Ureter (tissue), 1 donor: ENCODE measurements around the gene OGDHL. TPM values are rescaled to one million over a fixed set of nuclear protein-coding genes. Genes with fewer than 3 reads are reported as not detected.
"Not testable (repeated sequence)": the region's sequence is repeated elsewhere in the genome, so short reads cannot be mapped to it uniquely, and the experiment has no call there.

Source experiments
- DNase-seq: peaks from one replicate; pipeline ENCODE4 v3.0.0-alpha.2; 2020; ENCODE audit warnings: low spot score
- total RNA-seq: library from RNA; stranded (reverse); gene quantifications from one replicate; pipeline ENCODE4 v1.2.4, GENCODE V29; 2023
- donor health status: DM: yes; HTN: yes; CAD: no.

The OGDHL gene
- total RNA-seq, 1 donor from 2014 or later = 6.0 TPM

GRCh38 chr10:49739426-49739825 is 22.7 kb downstream of the OGDHL start:
- DNase-seq = no peak

- DNase-seq = no peak
Measured at GRCh38 chr10:49738616-49739360, 23.3 kb downstream of the OGDHL start.

GRCh38 chr10:49737474-49738201 is 24.5 kb downstream of the OGDHL start:
- DNase-seq = no peak

- DNase-seq = no peak
Measured at GRCh38 chr10:49736564-49737113, 25.5 kb downstream of the OGDHL start.

- no peak for DNase-seq
Measured at GRCh38 chr10:49735848-49736563, 26.1 kb downstream of the OGDHL start.

- no peak for DNase-seq
Measured at GRCh38 chr10:49735161-49735560, 27.0 kb downstream of the OGDHL start.

- no peak for DNase-seq
Measured at GRCh38 chr10:49734676-49735075, 27.4 kb downstream of the OGDHL start.

GRCh38 chr10:49733866-49734265 is 28.3 kb downstream of the OGDHL start:
- no peak for DNase-seq

GRCh38 chr10:49726593-49726992 is 35.5 kb downstream of the OGDHL start:
- DNase-seq = no peak

- not testable (repeated sequence) for DNase-seq
Measured at GRCh38 chr10:49715157-49715556, 47.0 kb downstream of the OGDHL start.

- DNase-seq = no peak
Measured at GRCh38 chr10:49713266-49713665, 48.9 kb downstream of the OGDHL start.

- DNase-seq = no peak
Measured at GRCh38 chr10:49711481-49711880, 50.6 kb downstream of the OGDHL start.

- no peak for DNase-seq
Measured at GRCh38 chr10:49710966-49711365, 51.2 kb downstream of the OGDHL start.

- DNase-seq = no peak
Measured at GRCh38 chr10:49709934-49710333, 52.2 kb downstream of the OGDHL start.

- no peak for DNase-seq
Measured at GRCh38 chr10:49707585-49707984, 54.5 kb downstream of the OGDHL start.

GRCh38 chr10:49700997-49701396 is 61.1 kb downstream of the OGDHL start:
- DNase-seq = no peak

- DNase-seq = no peak
Measured at GRCh38 chr10:49700211-49700610, 61.9 kb downstream of the OGDHL start.

- DNase-seq = no peak
Measured at GRCh38 chr10:49698679-49699078, 63.4 kb downstream of the OGDHL start.

- no peak for DNase-seq
Measured at GRCh38 chr10:49696311-49696710, 65.8 kb downstream of the OGDHL start.

GRCh38 chr10:49694466-49694865 is 67.7 kb downstream of the OGDHL start:
- no peak for DNase-seq

- no peak for DNase-seq
Measured at GRCh38 chr10:49691588-49691987, 70.5 kb downstream of the OGDHL start.

- no peak for DNase-seq
Measured at GRCh38 chr10:49690698-49691356, 71.3 kb downstream of the OGDHL start.
